Activated CD4-positive, alpha-beta T cell treated with anti-CD3 and anti-CD28 coated beads, Interleukin-2, amount 50 U/mL, for 16 hours (primary cell): ENCODE data around the gene ANKRD2.
"Not testable (repeated sequence)": the region's sequence is repeated elsewhere in the genome, so short reads cannot be mapped to it uniquely, and the experiment has no call there.

ENCODE experiments used
- DNase-seq: peaks from one replicate; pipeline ENCODE4 v3.0.0-alpha.2; 2020

ANKRD2 gene

DNA sequence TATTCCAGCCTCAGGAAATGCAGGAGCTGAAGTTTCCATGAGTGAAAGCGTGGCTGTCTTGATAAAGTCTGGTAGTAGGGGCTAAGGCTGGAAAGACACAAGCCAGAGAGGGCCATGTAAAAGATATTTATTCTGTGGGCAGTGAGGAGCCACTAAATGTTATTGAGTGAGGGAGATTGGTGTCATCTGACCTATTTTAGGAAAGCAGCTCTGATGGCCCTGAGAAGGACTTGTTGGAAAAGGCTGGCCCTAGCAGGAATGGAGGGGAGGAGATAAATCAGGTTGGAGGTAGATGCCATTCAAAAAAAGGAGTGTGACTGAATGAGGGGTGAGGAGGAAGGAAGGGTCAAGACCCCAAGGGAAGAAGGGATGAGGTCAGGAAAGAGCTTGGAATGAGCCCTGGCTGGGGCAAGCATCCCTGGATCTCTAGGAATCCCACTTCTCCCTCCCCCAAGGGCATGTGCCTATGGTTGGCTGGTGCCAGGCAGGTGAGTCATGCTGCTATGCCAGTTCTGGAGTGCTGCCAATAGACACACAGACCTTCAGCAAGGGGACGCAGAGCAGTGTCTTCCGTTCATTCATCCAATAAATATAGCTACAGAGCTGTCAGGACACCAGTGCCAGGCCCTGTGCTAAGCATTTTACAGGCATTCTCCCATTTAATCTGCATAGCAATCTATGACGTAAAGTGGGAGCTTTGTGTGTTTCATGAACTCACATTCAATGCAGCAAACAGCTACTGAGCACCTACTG, 2.0 kb downstream of the ANKRD2 start:
- DNase-seq, result no peak

DNA sequence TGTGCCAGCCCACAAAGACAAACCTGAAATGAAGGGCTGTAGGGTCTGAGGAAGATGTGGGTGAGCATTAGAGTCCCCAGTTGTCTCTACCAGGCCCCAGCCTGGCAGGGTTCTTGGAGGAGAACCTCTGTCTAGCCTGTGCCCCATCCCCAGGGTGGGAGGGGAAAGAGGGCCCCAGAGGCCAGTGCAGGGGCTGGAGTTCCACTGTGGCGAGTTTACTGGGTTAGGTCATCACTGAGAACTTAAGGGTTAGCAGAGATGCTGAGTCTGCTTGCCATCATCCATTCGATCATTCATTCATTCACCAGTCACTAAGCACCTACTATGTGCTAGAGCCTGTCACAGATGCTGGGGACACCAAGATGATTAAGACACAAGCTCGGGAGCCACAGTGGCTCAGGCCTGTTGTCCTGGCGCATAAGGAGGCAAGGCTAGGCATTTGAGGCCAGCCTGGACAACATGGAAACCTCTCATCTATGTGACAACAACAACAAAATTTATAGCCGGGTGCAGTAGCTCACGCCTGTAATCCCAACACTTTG, 2.6 kb downstream of the ANKRD2 start:
- no peak for DNase-seq

DNA sequence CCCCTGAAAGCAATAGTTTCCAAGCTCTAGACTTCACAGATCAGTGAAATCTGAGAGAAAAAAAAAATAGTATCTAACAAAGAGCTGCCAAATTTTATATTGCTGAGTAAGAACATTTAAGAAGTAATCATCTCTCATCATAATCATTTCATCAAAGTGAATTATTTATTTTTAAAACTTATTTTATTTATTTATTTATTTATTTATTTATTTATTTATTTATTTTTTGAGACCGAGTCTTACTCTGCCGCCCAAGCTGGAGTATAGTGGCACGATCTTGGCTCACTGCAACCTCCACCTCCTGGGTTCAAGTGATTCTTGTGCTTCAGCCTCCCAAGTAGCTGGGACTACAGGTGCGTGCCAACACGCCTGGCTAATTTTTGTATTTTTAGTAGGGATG, 3.9 kb downstream of the ANKRD2 start:
- DNase-seq, result not testable (repeated sequence)

GRCh38 chr10:97577701-97578100, 5.1 kb downstream of the ANKRD2 start:
- no peak for DNase-seq

GRCh38 chr10:97578171-97578844, 5.7 kb downstream of the ANKRD2 start:
- DNase-seq, result no peak

DNA sequence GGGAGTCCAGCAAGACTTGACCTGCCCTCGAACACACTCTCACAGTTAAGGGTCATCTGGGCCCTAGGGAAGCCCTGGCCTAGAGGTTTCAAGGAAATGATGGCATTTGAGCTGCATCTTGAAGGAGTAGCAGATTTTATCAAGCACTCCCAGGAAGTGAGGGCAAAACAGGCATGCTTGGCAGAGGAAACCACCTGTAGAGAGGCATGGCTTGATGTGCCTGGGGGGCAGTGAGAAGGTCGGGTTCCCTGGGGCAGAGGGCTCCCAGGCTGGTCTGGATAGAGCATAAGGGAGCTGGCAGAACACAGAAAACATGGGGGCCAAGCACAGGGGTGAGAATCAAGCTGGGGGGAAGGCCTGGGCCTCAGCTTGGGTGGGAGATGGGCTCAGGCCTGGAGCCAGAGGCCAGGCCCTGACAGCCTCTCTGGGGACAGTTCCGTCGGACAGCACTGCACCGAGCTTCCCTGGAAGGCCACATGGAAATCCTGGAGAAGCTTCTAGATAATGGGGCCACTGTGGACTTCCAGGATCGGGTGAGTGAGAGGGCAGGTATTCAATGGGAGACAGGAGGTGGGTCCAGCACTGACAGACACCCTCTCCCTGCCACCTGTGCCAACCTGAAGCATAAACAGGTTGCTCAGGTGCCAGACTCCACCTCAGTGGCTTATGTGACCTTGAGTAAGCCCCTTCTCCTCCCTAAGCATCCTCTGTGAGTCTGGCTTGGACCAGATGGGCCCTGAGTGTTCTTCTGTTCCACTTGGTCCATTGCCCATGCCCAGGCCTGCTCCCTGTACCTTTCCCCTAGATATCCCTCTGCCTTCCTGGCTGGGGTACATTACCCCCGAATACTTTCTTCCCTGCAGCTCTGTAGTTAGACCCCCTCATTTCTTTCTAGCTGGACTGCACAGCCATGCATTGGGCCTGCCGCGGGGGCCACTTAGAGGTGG, 8.1 kb downstream of the ANKRD2 start:
- DNase-seq, result no peak

GRCh38 chr10:97582169-97582568, 9.6 kb downstream of the ANKRD2 start:
- no peak for DNase-seq

- DNase-seq, result no peak
Measured at GRCh38 chr10:97583476-97583875, 10.9 kb downstream of the ANKRD2 start.

- no peak for DNase-seq
Measured at GRCh38 chr10:97584060-97584797, 11.7 kb downstream of the ANKRD2 start, which contains the start of gene HOGA1. Gene HOGA1 (plus strand): TSS chr10:97584389. CDS start chr10:97584704, 315 bp downstream.

DNA sequence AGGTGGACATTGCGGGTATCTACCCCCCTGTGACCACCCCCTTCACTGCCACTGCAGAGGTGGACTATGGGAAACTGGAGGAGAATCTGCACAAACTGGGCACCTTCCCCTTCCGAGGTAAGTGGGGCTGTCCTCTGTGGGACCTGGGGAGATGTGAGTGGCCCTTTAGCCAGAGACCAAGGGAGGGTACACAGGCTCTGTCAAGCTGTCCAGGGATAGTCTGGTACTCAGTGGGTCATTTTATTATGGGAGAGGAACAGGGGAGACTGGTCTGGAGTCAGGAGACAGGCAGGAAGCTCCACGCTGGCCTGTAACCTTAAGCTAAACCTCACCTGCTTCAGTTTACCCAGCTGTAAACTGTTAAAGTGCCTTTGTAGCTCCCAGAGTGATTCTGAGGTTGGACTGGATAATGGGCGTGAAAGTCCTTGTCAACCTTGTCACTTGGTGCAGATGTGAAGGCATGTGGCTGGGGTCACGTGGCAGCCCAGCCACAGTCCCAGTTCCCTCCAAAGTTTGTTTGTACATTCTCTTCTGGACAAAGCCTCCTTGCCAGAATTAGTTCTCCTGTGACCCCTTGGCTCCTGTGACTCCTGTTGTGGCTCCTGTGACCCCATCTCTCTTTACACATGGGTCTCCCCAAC, 12.3 kb downstream of the ANKRD2 start:
- DNase-seq, result no peak

GRCh38 chr10:97585439-97585811, 12.8 kb downstream of the ANKRD2 start:
- no peak for DNase-seq

- no peak for DNase-seq
Measured at GRCh38 chr10:97587183-97587582, 14.6 kb downstream of the ANKRD2 start.

GRCh38 chr10:97589479-97589878, 16.9 kb downstream of the ANKRD2 start, which contains the start of gene C10orf62:
Gene C10orf62 (plus strand): TSS chr10:97589721. CDS start chr10:97589898, 177 bp downstream.
- DNase-seq, result no peak

DNA sequence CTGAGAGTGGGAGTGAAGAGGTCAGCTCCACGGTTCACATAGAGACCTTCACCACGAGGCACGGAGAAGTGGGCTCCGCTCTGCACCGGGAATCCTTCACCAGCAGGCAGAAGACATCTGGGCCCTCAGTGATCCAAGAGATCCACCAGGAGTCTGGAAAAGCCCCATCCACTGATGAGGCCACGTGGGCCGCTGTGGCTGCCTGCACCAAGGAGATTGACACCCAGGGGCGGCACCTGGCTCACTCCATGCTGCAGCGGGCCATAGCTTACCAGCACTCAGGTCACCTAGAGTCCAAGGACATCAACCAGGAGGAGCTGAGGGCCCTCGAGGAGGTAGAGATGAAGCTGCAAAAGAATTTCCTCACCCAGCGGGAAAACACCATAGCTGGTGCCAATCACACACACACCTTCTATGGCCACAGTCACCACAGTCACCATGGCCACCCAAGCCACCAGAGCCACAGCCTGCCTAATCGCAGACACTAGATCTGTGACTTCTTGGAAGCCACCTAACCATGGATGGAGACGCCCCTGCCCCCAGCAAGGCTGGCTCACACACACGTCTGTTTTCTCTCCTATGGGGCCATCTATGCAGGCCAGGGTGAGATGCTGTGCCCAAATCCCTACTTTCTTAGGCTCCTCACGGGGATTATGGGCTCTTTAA, 17.6 kb downstream of the ANKRD2 start:
- peak; percentile 53 for DNase-seq

GRCh38 chr10:97590748-97591495, 18.3 kb downstream of the ANKRD2 start:
- no peak for DNase-seq

DNA sequence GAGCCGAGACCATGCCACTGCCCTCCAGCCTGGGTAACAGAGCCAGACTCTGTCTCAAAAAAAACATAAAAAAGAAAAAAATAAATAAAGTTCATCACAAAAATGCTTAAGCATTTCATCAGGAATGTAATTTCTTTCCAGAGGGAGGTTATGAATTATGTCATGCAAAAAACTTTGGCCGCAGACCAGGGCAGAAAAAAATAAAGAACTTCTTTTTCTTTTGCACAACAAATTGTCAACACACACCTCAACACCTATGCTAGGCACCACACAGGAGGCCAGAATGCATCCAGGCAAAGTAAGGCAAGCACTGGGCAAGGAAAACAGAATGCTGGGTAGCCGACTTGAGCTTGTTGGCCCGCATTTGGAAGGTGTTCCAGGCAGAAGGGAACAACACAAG, 20.8 kb downstream of the ANKRD2 start:
- no peak for DNase-seq

- no peak for DNase-seq
Measured at GRCh38 chr10:97596101-97597082, 23.8 kb downstream of the ANKRD2 start.

DNA sequence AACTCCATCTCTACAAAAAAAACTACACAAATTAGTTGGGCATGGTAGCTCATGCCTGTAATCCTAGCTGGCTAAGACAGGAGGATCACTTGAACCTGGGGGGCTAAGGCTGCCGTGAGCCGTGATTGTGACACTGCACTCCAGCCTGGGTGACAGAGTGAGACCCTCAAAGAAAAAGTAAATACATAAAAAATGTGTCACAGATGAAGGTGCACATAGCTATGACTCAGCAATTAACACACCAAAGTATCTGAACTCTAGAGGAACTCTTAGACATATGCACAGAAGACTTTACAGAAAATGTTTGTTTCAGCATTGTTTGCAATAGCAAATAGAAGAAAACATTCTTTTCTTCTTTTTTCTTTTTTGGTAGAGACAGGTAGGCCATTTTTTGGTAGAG, 25.2 kb downstream of the ANKRD2 start:
- no peak for DNase-seq
